DND-41 (cell line): ENCODE results near the gene AP3D1.

Experiments
- CTCF ChIP-seq: IDR thresholded peaks from 2 replicates; pipeline ENCODE4 v1.5.1; 2012; ENCODE audit warnings: borderline replicate concordance, low read length, moderate library complexity, mild to moderate bottlenecking; ENCODE audit not compliant: poor library complexity, severe bottlenecking; ENCODE audit errors: extremely low read depth
- EZH2 ChIP-seq: IDR thresholded peaks from 3 replicates; pipeline ENCODE4 v1.6.1; 2012; ENCODE audit warnings: borderline replicate concordance, low read depth, mild to moderate bottlenecking, moderate library complexity, low read length, inconsistent platforms; ENCODE audit not compliant: severe bottlenecking

GRCh38 chr19:2077833-2078619 lies 73.3 kb downstream of the AP3D1 start:
- TF ChIP-seq CTCF (no peak), EZH2 (no peak)
